Measurements from ENCODE around the gene NKX3-2. TPM values are rescaled to one million over a fixed set of nuclear protein-coding genes. Genes with fewer than 3 reads are reported as not detected.

NKX3-2 gene
- total and polyA plus RNA-seq, 9 of the 15 experiments (the other 6 are each of a cell fraction or from before 2014, with no cell fraction given): 0.03 to 0.81 (median 0.27) TPM; not detected in 1

DNA sequence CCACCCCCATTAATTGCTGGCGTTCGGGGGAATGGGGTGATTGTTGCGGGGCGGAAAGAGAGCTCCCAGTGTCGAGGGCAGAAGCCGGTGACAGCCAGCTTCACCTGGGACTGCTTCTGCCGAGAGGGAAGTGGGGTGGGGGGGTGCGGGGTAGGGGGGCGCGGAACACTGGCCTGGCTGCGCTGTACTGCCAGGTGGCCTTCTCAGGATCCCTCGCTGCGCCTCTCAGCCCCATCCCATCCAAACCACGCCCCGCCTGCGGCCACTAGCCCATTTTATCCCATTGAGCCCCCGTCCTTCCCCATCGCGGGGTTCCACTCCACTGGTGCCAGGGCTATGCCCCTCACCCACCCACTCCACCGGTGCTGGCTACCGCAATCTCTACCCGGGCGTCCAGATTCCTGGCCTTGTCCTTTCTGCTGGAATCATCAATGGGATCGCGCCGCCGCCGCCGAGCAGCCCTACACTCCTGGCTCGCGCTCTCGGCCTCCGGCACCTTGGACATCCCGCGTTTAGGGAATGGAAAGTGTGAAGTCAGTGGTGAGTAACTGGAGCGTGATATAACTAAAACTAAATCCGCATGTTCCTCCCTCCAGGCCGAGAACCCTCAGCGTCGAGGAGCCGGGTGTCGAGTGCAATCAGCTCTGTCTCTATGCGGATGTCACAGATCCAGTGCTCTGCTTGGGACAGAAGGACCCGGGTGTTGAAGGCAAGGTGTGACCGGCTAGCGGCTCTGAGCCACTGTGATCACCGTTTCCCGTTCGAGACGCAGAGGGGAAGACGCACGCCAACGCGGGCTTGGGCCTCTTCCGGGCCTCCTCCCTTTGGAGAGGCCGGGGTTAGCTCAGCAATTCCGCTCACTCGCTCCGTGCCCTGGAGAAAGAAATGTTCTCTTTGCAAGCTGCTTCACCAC, 20.5 kb downstream of the NKX3-2 start:
- Histone ChIP-seq H3K4me1 (replicated peaks in 1 of 2; ENCODE audit: control insufficient read depth in 2 of 2, insufficient read depth in 2 of 2, low read length in 2 of 2) (peaks cover 4 to 18% of the 10 kb centered on the region in 2 experiments; a peak in 4 of 5 replicates), H3K27me3 (ENCODE audit: control insufficient read depth in 2 of 2, insufficient read depth in 2 of 2, low read length in 2 of 2) (peaks cover 4 to 31% of the 10 kb centered on the region in 2 experiments; a peak in 3 of 5 replicates), H3K79me2 (ENCODE audit: control insufficient read depth, insufficient read depth, low read length) (no peaks in the 10 kb centered on the region), H3K27ac (ENCODE audit: extremely low read depth, low read depth, low read length) (no peak overlapping the region), H3K4me2 (ENCODE audit: insufficient read depth, low read length) (no peak overlapping the region), H2AFZ (ENCODE audit: low read depth, low read length) (no peak overlapping the region), H3K9me3 (replicated peaks; ENCODE audit: control insufficient read depth, insufficient read depth, low read depth, low read length) (no peaks in the 10 kb centered on the region), H3K9me1 (ENCODE audit: control insufficient read depth, insufficient read depth, low read length) (no peaks in the 10 kb centered on the region), H4K20me1 (replicated peaks; ENCODE audit: control insufficient read depth, insufficient read depth, low read length) (no peaks in the 10 kb centered on the region), H3K9ac (ENCODE audit: insufficient read depth in 1 of 2, low read depth in 2 of 2, low read length in 2 of 2) (no peak overlapping the region), H3K36me3 (ENCODE audit: control insufficient read depth, insufficient read depth, low read length) (no peaks in the 10 kb centered on the region), H3K4me3 (no peak overlapping the region)
- in situ Hi-C loops (cut with MboI): no loop called here
- POLR2A ChIA-PET: interaction anchor here (0.6 kb wide), 1 partner anchor 717 kb away, joined by 3 read pairs; no protein-coding TSS in a partner anchor
- CTCF ChIA-PET (ENCODE audit: low intra/inter-chr PET ratio): no interaction called here
- intact Hi-C loops (cut with micrococcal nuclease): no loop called here
- DNase-seq (ENCODE audit: extremely low read depth in 1 of 4, low spot score in 3 of 4) (peak in 1 of 4 experiments; percentile 4), ATAC-seq (no peak), FAIRE-seq (no peak)
- WGBS (ENCODE audit: insufficient coverage, low coverage, missing lambda C conversion rate): 52% methylated on average over 39 of the region's 59 CpGs
- BruUV-seq (replicated peaks): no TSS peak
- TF ChIP-seq, protein P1, sequence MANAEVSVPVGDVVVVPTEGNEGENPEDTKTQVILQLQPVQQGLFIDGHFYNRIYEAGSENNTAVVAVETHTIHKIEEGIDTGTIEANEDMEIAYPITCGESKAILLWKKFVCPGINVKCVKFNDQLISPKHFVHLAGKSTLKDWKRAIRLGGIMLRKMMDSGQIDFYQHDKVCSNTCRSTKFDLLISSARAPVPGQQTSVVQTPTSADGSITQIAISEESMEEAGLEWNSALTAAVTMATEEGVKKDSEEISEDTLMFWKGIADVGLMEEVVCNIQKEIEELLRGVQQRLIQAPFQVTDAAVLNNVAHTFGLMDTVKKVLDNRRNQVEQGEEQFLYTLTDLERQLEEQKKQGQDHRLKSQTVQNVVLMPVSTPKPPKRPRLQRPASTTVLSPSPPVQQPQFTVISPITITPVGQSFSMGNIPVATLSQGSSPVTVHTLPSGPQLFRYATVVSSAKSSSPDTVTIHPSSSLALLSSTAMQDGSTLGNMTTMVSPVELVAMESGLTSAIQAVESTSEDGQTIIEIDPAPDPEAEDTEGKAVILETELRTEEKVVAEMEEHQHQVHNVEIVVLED (CRISPR knock-in tag; IDR thresholded peaks at IDR 0.05): no peak
- no peak for TF ChIP-seq SMARCA5 (IDR thresholded peaks at IDR 0.05)
- TF ChIP-seq KDM2B (CRISPR knock-in tag; IDR thresholded peaks at IDR 0.05): no peak
- TF ChIP-seq, protein P2, sequence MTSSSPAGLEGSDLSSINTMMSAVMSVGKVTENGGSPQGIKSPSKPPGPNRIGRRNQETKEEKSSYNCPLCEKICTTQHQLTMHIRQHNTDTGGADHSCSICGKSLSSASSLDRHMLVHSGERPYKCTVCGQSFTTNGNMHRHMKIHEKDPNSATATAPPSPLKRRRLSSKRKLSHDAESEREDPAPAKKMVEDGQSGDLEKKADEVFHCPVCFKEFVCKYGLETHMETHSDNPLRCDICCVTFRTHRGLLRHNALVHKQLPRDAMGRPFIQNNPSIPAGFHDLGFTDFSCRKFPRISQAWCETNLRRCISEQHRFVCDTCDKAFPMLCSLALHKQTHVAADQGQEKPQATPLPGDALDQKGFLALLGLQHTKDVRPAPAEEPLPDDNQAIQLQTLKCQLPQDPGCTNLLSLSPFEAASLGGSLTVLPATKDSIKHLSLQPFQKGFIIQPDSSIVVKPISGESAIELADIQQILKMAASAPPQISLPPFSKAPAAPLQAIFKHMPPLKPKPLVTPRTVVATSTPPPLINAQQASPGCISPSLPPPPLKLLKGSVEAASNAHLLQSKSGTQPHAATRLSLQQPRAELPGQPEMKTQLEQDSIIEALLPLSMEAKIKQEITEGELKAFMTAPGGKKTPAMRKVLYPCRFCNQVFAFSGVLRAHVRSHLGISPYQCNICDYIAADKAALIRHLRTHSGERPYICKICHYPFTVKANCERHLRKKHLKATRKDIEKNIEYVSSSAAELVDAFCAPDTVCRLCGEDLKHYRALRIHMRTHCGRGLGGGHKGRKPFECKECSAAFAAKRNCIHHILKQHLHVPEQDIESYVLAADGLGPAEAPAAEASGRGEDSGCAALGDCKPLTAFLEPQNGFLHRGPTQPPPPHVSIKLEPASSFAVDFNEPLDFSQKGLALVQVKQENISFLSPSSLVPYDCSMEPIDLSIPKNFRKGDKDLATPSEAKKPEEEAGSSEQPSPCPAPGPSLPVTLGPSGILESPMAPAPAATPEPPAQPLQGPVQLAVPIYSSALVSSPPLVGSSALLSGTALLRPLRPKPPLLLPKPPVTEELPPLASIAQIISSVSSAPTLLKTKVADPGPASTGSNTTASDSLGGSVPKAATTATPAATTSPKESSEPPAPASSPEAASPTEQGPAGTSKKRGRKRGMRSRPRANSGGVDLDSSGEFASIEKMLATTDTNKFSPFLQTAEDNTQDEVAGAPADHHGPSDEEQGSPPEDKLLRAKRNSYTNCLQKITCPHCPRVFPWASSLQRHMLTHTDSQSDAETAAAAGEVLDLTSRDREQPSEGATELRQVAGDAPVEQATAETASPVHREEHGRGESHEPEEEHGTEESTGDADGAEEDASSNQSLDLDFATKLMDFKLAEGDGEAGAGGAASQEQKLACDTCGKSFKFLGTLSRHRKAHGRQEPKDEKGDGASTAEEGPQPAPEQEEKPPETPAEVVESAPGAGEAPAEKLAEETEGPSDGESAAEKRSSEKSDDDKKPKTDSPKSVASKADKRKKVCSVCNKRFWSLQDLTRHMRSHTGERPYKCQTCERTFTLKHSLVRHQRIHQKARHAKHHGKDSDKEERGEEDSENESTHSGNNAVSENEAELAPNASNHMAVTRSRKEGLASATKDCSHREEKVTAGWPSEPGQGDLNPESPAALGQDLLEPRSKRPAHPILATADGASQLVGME (CRISPR knock-in tag; IDR thresholded peaks at IDR 0.05): no peak
- no peak for TF ChIP-seq SMAD3 (CRISPR knock-in tag; conservative IDR thresholded peaks at IDR 0.05)
- no peak for TF ChIP-seq MCM3 (IDR thresholded peaks at IDR 0.05)
- TF ChIP-seq EHMT2 (IDR thresholded peaks at IDR 0.05): no peak
- no peak for TF ChIP-seq SRSF3 (IDR thresholded peaks at IDR 0.05; ENCODE audit: insufficient read depth, low read length)
- TF ChIP-seq, protein P3, sequence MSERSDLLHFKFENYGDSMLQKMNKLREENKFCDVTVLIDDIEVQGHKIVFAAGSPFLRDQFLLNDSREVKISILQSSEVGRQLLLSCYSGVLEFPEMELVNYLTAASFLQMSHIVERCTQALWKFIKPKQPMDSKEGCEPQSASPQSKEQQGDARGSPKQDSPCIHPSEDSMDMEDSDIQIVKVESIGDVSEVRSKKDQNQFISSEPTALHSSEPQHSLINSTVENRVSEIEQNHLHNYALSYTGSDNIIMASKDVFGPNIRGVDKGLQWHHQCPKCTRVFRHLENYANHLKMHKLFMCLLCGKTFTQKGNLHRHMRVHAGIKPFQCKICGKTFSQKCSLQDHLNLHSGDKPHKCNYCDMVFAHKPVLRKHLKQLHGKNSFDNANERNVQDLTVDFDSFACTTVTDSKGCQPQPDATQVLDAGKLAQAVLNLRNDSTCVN (CRISPR knock-in tag; IDR thresholded peaks at IDR 0.05): no peak
- no peak for TF ChIP-seq SREBF1 (IDR thresholded peaks at IDR 0.05; ENCODE audit: borderline replicate concordance, low read depth, low read length)
